HG03575 (cell line): ENCODE data around the gene PNO1.
"Not testable (repeated sequence)": the region's sequence is repeated elsewhere in the genome, so short reads cannot be mapped to it uniquely, and the experiment has no call there.

ENCODE experiments used
- ATAC-seq: cut with Tn5 transposase; IDR thresholded peaks from one replicate; pipeline ENCODE4 v1.9.1; 2021; ENCODE audit not compliant: unreplicated experiment, insufficient number of reproducible peaks, low FRiP score; ENCODE audit errors: extremely low read depth

Gene PNO1

DNA sequence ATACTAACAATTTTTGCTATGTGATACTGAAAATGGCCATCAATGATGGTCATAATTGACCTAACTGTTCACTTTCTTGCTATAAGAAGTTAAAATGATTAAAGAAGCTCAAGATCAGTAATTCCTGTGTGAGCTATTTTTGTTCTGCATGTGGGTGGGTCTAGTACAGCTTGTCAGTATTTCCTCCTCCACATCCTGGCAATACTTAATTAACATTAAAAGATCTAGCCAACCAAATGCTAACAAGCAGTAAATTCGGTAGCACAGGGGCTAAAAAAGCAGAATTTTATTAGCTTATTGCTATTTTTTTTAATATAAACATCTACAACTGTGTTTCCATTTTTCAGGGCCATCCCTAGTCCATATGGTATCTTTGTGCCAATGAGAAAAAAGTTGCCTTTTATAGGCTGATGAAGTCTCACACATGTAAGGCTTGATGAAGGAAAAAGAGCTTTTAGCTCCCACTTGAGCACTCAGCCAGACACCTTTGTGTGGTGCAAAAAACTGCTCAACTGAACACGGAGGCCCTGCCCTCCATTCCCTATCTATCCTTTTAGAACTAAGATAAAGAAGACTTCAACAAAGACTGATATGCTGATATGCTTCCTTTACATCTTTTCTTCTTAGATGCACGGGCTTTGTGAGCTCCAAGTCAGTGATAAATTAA, 4.9 kb upstream of the PNO1 start:
- ATAC-seq: no peak

DNA sequence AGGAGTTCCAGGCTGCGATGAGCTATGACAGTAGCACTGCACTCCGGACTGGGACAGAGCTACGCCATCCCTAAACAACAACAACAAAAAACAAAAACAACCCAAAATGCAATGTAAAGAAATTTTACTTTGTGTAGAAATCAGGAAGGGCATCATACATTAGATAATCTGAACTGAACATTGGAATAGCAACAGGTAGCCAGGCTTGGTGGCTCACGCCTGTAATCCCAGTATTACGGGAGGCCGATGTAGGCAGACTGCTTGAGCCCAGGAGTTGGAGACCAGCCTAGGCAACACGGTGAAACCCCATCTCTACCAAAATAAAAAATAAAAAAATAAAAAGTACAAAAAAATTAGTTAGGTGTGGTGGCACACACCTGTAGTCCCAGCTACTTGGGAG, 2.1 kb upstream of the PNO1 start:
- ATAC-seq: no peak

DNA sequence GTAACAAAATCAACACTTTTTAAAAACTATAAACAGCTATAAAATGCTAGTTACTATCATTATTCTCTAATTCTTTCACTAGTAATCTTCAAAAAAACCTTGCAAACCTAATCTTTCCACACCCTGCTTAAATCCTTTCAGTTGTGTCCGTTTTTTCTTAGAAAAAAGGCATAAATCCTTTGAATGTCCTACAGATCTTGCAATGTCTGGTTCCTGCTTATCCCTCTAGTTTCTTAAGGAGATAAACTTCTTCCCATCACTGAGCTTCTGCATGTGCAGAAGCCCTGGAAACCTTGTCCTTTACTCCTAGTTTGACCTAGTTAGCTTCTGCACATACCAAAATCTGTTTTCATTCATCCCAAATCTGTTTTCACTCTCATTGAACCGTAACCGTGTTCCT, 1.3 kb upstream of the PNO1 start:
- no peak for ATAC-seq

DNA sequence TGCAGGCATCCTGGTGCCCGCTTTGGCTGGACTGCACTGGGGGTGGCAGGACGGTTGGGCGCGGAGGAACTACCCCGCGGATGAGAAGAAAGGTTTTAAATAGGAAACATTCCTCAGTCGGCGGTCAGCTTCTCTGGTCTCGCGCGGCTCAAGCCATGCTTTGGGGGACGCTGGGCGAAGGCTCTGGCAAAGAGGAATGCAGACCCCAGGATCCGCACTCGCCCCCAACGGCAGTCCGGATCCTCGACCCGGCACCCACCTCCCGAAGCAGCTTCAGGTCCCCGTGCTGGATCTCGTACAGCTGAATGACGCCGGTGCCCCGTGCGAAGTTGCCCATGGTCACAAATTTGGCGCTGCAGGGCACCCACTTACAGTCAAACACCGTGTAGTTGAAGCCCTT, 686 bp upstream of the PNO1 start:
- no peak for ATAC-seq

DNA sequence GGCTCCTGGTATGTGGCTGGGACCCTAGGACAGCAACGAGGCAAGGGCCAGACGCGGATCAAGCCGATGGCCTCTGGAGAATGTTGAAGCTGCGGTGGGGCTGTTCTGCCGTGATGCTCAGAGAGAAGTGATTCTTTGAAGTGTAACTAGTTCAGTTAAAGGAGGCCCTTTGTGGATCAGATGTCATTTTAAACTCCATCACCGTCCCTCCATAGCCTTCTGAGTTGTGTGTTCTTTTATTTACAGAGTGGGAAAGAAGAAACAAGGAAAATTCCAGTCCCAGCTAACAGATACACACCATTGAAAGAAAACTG, 403 bp downstream of the PNO1 start:
- ATAC-seq: no peak

DNA sequence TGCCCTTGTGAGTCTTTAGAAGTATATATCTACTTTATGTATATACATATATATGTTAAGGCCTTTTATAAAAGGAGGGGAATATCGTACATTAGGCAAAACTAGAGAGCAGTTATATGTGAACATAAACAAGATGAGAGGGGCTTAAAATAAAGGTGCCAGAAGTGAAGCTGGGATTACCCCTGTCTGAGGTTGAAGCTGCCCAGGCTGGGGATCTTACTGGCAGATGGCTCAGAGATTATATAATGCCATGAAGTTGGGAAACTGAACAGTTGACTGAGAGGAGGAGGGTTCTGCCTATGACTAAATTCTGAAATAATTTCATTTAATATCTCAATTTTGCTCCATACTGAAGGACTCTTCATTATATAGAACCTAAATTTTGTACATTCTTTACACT, 6.0 kb downstream of the PNO1 start:
- no peak for ATAC-seq

DNA sequence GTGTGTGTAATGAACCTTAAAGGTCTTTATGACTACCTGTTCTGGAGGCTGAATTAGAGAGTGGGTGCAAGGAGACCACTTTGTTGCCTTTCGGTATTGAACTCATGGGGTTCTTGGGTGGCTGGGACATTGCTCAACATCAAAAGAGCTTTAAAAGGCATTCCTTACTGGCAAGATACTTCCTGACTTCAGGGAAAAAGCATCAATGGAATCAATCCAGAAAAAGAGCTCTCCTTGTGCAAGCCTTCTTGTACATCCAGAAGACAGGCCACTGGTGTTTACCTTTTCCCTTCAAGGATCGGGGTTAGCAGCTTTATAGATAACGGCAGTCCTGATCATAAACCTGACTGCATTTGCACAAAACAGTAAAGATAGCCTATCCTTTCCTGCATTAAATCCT, 9.5 kb downstream of the PNO1 start:
- ATAC-seq: no peak

DNA sequence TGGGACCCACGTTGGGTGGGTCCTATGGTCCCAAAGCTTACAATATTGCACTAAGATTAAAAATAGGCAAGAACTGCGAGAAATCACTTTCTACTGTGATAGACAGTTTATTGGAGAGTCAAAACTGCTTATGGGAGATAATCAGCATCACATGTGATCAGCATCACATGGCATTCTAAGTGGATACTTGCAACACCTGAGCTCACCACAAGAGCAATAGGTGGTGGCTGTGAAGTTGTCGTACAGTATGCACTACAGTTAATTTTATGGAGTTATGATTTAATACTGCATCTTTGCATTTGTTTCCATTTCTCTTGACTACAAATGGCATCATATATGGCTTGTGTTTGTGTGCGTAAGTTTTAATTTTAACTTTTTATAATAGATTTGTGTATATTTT, 11.6 kb downstream of the PNO1 start:
- ATAC-seq: no peak

DNA sequence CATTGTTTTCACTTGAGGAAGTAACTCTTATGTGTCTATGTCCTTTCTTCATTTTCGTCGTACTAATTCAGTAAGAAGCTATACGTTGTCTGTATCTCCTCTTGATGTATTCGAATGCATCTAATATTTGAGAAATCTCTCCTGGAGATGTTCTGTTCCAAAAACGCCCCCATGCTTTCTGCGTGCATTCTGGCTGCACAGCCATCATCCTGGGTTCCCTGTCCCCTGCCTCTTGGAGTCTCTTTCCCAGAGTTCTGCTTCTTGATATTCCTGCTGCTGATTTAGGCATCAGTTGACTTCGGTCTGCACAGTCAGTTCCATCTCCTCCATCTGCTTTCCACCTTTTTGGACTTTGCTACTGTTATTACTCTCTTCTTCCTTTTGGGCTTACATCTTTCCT, 13.5 kb downstream of the PNO1 start:
- ATAC-seq: no peak

DNA sequence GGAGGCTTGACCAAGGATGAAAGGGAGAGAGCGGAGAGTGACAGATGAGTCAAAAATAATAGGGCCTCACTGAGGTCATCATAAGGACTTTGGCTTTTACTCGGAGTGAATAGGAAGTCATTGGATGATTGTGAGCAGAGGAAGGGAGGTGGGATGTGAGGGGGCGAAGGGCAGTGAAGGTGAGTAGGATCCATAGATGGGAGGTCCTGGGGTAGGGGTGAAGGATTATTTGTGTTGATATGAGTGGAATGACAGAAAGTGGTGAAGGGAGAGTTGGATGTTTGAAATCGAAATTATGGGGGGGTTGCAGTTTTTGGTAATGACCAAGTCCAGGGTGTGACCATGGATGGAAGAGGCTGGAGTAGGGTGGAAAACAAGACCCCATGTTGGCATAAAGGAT, 14.0 kb downstream of the PNO1 start:
- no peak for ATAC-seq

DNA sequence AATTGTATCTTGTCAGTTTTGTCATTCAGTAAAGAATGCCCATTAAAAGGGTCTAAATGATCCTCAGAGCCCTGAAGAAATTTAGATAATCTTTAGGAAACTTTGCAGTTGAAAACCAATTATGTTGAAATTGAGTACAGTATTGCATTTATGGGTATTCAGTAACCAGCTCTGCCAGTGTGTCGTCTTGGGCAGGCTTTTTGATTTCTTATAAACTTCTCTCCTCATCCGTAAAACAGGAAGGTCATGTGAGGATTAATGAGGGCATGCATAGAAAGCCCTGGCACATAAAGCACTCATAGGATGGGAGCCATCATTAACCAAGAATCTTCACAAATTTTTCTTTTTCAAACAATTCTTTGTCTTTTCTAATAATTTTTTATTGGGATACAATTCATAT, 14.8 kb downstream of the PNO1 start:
- ATAC-seq: no peak

DNA sequence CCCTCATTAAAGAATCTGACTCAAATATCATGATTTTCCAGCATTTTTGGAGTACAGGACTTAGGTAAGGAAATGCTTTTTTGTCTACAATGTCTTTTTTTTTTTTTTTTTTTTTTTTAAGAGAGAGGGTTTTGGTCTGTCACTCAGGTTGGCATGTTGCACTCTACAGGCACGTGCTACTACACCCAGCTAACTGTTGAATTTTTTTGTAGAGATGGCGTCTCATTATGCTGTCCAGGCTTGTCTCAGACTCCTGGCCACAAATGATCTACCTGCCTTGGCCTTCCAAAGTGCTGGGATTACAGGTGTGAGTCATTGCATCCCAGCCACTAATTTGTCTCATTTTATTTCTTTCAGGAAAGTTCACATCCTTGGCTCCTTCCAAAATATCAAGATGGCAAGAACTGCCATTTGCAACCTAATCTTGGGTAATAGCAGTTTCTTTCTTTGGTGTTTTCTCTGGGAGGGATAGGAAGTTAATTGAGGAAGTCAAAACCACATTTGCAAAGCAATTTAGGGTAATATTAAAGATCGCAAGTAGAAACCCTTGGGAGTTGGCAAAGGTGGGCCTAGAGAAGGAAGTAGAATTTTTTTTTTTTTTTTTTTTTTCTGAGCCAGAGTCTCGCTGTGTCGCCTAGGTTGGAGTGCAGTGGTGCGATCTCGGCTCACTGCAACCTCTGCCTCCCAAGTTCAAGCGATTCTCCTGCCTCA, 15.5 kb downstream of the PNO1 start:
- no peak for ATAC-seq

DNA sequence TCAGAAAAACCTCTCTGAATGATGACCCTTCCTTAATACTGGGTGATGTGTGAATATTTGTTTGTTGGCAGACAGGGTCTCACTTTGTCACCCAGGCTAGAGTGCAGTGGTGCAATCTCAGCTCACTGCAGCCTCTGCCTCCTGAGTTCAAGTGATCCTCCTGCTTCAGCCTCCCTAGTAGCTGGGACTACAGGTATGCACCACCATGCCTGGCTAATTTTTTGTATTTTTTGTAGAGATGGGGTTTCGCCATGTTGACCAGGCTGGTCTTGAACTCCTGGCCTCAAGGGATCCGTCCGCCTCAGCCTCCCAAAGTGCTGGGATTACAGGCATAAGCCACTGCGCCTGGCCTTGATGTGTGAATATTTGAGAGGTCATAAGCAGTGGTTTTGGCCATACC, 17.5 kb downstream of the PNO1 start:
- ATAC-seq: not testable (repeated sequence)

DNA sequence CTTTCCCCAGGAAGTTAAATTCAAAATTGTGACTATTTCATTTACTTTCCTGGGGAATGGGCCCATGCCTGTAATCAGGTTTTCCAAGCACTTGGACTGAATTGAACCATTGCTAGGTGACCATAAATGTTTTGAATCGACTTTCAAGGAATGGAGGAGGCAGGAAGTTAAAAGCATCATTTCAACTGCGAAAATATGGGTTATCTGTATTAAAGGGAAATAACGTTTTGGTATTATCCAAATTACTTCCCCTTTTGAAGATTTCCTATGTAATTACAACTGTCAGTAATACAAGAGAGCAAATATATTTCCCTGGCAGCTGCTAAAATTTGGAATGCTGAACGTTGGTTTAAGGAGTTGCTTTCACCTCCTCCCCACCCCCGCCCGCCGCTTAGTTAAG, 19.0 kb downstream of the PNO1 start:
- ATAC-seq: no peak

DNA sequence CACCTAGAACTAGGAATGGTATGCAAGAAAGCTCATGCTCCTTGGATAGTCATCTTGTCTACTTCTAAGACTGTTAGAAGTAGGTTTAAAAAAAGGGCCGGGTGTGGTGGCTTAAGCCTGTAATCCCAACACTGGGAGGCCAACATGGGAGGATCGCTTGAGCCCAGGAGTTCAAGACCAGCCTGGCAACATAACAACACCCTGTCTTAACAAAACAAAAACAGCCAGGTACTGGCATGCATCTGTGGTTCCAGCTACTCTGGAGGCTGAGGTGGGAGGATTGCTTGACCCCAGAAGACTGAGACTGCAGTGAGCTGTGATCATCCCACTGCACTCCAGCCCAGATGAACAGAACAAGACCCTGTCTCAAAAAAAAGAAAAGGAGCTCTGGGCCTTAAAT, 19.9 kb downstream of the PNO1 start:
- ATAC-seq: no peak

DNA sequence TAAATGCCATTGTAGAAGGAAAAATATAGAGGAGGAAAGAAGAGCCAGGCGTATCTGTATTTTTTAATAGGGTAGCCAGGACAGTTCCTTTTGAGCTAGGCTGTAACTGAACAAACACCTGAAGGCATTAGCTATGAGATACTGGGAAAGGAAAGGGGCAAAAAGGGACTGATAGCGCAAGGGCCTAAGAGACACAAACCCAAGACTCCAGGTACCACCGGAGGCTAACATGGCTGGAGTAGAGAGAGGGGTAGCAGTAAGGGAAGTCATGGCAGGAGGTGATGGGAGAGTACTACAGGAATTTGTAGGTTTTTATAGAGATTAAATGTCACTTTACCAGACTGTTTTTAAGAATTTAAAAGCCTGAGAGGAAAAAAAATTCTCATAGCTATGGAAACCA, 20.7 kb downstream of the PNO1 start:
- no peak for ATAC-seq

DNA sequence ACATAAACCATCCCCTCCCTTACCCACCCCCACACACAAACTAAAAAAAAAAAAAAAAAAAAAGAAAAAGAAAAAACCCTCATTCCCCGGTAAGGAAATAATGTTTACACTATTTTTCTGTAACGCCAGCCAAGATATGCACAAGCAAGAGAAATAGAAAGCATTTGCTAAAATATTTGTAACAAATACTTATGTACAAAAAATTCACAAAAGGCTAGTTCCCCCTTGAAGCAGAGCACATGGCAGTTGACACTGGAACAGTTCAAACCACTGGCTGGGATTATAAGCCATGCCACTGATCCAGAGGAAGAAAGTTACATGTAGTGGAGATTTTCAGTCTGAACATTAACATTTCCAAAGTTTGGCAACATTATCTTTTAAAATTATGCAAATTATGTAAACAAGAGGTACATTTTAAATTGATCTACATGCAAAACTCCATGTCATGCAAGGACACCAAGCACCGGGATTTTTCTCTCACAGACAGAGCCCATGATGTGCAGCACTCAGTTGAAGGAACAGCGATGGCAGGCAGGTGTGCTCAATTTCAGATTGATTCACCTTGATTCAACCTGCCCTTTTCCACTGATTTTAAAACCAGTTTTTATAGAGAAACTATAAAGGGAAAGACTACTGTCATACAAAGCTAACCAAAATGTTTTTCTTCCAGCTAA, 21.4 kb downstream of the PNO1 start:
- ATAC-seq: no peak

DNA sequence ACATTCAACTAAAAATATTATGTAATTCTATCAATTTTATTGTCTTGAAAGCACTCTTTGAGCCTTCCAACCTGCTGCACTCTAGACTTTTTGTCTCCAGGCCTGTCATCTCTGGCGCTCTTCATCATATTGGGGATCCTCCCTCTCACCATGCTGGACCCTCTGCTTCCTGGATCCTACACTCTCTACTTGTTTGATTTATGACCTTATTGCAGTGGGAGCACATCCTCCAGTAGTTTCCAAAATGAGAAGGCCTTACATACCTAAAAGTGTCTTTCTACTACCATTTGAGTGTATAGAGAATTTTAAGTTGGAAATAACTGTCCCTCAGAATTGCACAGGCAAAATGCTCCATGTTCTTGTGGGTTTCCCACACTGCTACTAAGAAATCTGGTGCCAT, 25.2 kb downstream of the PNO1 start:
- ATAC-seq: no peak

DNA sequence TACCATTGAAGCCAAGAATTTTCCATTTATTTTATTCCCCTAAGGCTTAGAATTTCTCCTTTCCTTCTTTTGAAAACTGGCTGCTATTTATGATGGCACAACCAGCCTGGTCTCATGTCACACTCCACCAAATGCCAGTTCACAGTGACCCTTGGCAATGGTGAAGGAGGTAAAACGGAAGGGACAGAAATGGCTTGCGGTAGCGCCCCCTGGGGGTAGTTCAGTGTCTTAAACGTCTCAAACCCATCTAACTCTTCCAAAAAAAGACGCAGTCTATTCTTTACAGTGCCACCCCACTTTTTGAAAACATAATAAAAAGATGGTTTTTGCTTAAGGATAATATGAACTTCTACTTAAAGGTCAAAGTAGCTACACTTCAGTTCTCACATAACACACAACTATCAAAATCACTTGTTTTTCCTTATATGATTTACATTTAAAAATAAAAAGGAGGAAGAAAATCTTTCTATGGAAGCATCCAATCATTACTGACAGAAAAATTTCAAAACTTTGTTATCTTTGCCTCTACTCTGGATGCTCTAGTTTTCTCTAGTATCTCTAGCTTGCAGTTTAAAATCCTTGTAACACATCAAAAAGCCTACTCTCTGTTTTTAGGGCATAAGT, 28.0 kb downstream of the PNO1 start:
- ATAC-seq: no peak

DNA sequence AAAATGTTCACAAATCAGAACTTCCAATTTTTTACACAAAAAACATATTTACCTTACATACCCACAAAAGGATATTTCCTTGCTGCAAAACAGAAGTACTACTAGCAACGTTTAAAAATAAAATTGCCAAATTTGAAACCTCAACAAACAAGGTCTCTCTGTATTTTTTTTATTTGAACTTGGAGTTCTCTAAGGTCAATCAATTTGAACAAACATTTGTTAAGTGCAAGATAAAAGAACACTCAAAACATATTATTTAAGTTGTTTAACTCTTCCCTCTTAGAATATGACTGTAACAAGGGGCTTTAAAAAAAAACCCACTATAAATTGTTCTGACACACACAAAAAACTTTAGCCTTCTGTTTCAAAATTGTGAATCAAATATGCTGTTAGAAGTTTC, 29.6 kb downstream of the PNO1 start:
- ATAC-seq: no peak
